HG03521 (cell line): ENCODE results near the gene MIEF1.
A peak's percentile ranks its signal among the peaks of the same experiment; 100 is the strongest.
"Not testable (repeated sequence)": the region's sequence is repeated elsewhere in the genome, so short reads cannot be mapped to it uniquely, and the experiment has no call there.

Experiments
- ATAC-seq: cut with Tn5 transposase; IDR thresholded peaks from one replicate; pipeline ENCODE4 v1.9.1; 2021; ENCODE audit warnings: mild to moderate bottlenecking, moderate library complexity; ENCODE audit not compliant: unreplicated experiment

MIEF1 gene

DNA sequence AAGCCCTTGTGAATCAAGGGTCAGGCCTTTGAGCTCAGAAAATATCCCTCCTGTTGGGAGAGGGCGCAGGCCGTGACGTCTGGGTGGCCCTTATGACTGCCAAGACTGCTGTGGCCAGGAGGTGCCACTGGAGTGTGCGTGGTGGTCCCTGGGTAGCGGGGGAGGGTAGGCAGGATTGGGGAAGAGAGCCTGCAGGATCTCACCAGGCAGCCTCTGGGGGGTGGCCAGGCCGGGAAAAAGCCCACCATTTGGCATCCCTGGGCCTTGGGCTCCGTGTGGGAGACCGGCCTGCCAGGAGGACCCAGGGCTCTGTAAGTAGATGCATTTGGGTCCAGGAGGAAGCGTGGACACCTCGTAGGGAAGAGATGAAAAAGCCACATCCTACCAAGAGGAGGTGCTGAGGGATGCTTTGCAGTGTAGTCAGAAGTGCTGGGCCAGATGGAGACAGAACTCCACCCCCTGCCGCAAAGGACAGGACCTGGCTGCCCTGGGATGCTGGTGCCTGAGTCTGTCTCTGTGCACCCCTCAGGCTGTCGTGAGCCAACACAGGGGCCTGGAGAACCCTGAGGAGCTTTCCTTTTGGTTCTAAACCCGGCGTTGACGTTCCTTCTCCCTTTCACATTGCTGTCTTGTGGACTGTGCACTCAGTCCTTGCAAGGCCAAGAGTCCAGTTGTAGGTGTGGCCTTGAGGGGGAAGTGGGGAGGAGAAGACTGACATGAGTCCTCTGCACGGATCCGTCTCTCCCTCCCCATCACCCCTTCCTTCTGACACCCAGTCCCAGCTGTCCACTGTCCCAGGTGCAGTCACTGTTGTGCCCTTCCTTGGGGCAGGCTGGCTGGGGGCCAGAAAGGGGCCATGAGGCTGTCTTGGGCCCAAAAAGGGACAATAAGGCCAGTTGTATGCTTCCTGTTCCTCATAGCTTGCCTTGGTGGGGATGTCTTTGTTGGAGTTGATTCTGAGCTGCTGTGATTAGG lies 12.7 kb upstream of the MIEF1 start:
- no peak for ATAC-seq

DNA sequence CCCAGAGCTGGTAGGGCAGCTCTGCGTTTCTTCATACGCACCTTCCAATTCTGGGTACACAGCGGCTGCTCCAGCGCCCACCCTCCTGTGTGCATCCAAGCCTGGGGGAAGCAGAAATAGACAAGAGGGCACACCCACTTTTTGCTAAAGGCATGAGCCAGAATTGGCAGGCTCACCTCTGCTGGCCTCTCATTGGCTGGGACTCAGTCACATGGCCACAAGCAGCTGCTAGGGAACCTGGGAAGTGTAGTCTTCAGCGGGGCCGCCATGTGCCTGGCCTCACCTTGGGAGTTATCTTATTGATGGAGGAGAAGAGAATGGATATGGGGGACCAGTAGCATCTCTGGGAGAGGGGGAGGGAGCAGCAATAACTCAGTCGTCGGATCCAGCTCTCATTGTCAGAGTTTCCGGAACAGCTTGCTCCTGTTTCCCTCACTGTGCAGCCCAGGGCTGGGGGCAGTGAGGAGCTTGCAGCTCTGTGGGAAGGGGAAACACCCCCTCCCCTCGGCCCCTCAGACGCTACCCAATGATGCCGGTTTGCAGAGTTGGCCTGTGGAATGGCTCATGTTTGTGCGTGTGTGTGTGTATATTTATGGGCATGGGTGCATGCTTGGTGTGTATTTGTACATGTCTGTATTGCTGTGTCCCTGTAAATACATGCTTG lies 11.8 kb upstream of the MIEF1 start:
- peak; percentile 85 for ATAC-seq

DNA sequence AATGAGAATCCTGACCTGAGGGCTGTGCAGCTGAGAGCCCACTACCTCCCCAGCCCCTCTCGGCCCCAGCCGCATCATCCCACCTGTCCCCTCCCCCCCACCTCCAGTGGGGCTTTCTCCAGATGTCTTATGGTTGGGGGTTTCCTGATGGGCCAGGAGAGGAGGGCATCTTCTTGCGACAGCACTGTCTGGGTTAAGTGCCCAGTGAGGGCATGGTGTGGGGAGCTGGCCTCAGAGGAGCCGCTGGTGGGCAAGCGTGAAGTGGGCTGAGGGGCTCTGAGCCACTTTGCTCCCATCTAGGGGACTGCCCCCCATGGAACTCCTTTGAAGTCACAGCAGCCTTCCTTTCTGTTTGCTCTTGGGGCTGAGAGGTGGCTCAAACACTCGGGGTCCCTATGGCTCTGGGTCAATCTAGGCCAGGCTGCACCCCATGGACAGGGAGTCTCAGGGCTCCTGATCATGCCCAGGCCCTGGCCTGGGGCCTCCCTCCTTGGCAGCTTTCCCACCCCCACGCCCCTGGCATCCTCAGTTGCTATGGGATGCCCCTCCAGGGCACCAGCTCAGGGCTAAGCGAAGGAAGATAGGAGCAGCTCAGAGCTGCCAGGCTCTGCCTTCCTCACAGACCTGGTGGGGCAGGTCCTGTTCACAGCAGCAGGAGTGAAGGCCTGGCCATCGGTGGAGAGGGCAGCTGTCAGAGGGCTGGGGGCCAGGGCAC lies 11.0 kb upstream of the MIEF1 start:
- no peak for ATAC-seq

DNA sequence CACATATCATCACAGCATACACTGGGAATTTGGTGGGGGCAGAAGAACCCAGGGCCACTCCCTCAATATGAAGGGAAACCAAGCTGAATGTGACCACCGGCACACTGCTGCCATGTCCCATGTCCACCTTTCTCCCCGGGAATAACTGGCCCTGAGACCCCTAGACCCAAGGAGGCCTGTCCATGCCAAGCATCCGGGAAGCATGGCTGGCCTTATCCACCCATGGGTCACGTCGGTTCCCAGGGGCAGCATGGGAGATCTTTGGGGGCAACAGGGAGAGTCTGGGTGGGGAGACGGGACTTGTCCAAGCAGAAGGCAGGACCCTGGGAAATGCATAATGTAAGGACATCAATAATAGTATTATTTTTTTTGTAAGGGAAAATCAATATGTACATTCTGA lies 10.4 kb upstream of the MIEF1 start:
- ATAC-seq: no peak

DNA sequence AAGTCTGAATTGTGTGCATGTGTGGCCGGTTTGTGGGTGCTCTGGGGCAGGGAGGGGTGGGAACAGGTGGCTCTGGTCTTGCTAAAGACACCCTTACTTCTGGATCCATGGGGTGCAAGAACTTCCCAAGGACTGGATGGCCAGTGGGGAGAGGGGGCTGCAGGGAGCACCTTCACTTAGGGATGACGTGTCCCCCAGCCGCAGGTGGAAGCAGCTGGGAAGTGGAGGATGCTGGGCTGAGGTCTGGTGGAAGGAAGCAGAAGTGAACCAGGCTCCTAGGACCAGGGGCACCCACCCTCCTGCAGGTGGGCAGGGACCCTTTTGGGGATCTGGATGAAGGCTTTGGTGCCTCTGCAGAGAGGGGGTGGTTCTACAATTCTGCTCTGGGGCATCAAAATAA lies 9.9 kb upstream of the MIEF1 start:
- no peak for ATAC-seq

DNA sequence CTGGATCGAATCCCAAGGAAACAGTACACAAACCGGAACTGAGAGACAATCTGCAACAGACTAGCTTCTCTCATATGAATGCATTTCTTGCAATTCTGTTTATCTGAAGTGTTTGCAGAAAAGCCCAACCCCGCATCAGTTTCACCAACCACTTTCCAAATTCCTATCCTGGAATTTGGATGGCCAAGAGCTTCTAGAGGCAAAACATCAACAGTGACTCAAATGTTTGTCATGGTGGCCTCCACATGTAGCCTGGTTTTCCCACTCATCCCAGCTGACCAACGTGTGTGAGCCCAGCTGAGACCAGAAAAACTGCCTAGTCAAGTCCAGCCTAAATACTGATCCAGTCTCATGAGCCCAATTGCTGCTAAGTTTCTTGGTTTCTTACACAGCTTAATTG lies 8.3 kb upstream of the MIEF1 start:
- no peak for ATAC-seq

DNA sequence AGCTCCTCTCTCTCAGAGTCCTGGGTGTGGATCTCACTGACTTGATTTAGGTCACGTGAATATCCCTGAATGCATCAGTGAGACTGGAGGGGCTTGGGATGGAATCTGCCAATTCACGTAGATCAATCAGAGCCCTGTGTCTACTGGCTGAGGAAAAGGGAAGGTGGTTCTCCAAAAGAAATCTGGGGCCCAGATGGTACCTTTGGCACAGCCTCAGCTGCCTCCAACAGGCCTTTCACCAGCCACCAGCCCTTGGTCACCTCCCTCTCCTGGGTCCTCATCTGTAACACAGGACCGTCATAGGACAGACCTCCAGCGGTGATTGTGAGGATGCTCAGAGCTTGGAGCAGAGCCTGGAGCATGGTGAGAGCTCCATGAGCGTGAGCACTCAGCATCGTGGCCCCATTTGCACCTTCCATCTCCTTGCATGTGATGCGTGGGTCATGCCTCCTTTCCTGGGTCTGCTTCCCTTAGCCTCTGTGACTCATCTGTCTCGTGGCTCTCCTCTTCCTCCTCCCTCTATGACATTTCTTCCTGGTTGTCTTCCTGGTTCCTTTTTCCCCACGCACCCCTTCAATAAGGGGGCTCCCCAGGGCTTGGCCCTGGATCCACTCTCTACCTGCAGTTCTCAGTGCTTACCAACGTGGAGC lies 7.5 kb upstream of the MIEF1 start:
- ATAC-seq: no peak

DNA sequence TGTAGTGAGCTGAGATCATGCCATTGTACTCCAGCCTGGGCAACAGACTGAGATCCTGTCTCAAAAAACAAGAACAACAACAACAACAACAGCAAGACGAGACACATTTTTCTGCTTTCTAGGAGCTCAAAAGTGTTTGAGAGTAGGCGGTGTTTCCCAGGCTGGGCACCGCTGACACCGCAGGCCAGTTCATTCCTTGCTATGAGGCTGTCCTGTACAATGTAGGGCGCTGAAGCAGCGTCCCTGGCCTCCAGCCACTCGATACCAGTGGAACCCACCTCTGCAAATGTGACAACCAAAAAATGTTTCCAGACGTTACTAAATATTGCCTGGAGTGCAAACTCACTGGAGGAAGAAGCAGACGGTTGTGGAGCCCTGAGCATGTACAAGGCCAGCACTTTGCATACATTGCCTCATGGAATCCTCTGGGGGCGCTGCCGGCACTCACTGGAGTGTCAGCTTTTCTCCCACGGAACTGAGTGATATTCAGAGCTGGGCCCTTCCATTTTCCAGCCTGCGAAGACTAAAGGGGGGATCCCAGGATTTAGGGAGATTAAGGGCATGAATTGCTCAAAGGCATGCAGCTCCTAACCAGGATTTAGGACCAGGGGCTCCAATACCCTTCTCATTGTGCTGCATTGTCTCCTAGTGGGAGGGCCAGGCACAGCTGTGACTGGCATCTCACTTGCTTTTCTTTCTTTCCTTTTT lies 5.8 kb upstream of the MIEF1 start:
- ATAC-seq: no peak

DNA sequence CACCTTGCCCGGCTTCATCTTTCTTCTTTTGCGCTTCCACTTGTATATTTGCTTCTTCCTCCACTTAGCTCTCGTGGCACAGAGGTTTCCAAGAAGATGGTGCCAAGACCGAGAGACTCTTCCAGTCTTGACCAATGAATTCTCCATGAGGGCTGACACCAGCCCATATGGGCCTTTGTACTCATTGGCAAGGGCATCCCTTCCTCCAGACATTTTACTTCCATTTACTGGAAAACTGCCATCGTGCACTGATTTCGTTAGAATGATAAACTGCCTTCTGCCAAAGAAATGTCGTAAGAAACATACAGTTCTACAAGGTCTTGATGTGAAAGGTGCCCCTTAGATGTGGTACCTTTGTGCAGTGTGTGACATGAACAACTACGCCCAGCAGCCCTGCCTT lies 4.7 kb upstream of the MIEF1 start:
- ATAC-seq: no peak

DNA sequence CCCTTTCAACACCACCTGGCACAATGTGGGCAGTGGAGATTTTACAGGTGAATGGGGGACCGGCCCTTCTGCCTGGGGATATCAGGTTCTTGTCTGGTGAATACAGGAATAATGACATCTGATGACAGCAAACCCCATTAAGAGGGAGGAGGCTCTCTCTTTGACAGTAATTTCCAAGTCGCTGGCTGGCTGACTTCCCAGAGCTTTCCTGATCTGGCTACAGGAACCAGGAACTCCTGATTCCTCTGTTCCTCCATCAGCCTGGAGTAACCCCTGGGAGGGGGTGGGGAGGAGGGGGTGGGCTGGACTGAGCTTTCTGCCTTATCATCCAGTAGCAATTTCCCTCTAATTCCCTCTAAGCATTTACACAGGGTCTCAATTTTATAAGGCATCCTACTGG lies 3.7 kb upstream of the MIEF1 start:
- ATAC-seq: no peak

DNA sequence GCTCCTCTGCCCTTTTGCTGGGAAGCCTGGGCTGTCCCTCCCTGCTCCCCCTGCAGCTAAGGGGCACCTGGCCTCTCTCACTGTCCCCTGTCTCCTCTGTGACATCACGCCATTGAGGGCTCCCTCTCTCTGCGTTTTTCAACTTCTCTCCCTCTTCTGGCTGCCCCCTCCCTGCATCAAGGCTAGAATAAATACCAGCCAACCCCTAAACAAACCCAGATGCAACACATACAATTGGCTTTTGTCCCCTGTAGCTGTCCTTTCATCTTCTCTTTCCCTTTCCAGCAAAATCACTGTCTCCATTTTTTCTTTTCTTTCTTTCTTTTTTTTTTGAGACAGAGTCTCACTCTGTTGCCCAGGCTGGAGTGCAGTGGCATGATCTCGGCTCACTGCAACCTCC lies 3.3 kb upstream of the MIEF1 start:
- no peak for ATAC-seq

DNA sequence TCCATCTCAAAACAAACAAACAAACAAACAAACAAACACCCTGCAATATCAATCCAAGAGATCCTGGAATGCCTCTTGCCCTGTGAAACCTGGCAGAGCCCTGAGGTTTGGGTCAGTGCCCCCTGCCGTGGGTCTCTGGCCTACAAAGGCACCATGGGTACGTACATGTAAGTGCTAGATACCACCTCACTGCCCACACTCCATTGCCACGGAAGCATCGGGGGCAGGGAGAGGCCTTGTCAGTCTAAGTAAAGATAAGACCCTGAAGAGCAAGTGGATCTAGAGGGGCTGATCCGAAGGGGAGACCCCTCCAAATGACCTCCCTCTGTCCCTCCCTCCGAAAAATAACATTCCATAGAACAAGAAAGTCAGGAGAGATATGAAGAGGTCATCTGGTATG lies 2.0 kb upstream of the MIEF1 start:
- ATAC-seq: no peak

DNA sequence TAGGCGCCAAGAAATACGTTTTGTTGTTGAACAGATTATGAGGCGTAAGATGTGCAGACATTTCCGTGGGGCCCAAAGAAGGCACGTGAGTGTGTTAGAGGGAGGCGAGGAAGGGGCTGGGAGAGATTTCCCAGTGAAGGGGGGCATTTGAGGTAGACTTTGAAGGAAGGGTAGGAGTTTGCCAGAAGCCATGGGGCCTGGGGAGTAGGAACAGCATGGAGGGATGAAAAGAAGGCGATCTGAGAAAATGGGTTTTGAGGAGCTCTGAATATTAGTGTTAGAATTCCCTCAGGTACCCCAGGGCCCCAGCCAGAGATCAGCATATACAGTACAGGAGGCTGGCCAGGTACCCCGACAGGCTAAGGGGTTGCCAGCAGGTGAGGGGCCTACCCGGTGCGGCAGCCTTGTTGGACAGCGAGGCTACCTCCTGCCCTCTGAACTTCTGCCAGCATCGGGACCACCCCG lies 414 bp upstream of the MIEF1 start:
- no peak for ATAC-seq

DNA sequence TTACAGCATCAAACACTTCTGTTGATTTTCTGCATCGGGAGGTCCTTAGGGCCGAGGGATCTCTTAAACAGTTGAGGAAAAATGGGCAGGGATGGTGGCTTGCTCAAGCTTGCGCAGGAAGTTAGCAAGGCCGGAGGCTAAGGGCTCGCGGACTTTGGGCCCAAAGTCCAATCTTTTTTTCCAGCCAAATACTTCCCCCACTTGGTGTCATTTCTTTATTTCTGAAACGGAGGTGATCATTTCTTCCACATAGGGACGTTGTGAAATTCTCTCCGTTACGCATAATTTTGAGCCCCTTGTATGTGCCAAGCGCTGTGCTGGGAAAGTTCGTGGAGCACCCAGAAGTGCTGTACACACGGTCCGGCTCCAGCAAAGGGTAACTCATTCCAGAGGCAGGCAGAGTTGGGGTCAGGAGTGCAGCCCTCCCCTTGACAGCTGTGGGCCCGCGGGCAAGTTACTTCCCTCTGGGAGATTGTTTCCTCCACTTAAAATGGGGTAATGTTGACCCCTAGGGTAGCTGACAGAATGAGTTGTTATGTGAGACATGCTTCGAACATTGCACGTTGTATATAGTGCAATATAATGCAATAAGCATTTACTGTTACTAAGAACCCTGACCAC lies 809 bp downstream of the MIEF1 start:
- no peak for ATAC-seq

DNA sequence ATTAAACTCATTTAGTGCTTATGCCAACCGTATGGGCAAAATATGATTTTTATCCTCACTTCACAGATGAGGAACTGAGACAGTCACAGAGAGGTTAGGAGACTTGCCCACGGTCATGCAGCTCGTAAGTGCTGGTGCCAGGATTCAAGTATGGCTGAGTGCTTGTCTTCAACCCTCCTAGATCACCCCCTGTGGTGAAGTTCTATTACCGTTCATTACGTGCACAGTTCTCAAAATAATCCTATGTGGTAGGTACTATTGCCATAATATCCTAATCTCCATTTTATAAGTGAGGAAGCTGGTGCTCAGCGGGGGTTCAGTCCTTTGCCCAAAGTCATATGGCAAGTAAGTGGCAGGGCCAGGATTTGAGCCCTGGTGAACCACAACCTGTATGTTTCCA lies 1.5 kb downstream of the MIEF1 start:
- no peak for ATAC-seq

DNA sequence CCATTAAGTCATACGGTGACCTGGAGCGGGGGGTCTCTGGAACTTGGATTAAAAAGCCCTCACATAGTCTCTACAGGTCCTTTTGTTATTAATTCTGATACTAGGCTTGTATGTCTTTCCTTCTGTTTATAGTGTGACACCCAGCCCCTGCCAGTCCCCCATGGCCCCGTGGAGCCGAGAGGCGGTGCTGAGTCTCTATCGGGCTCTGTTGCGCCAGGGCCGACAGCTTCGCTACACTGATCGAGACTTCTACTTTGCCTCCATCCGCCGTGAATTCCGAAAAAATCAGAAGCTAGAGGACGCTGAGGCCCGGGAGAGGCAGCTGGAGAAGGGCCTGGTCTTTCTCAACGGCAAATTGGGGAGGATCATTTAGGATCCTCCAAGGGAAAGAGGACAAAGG lies 2.0 kb downstream of the MIEF1 start:
- ATAC-seq: no peak

DNA sequence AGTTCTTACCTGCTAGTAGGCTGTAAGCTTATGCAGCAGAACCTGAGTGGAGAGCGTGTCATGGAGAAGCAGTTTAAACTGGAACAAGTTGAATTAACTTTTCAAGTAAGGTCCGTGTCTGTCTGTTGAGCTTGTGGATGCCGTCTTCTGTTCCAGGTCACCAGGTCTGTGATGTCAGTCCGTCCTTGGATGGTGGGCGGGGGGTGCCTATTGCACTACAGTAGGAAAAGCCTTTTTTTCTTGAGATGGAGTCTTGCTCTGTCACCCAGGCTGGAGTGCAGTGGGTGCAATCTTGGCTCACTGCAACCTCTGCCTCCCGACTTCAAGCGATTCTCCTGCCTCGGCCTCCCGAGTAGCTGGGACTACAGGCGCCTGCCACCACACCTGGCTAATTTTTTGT lies 4.9 kb downstream of the MIEF1 start:
- not testable (repeated sequence) for ATAC-seq

DNA sequence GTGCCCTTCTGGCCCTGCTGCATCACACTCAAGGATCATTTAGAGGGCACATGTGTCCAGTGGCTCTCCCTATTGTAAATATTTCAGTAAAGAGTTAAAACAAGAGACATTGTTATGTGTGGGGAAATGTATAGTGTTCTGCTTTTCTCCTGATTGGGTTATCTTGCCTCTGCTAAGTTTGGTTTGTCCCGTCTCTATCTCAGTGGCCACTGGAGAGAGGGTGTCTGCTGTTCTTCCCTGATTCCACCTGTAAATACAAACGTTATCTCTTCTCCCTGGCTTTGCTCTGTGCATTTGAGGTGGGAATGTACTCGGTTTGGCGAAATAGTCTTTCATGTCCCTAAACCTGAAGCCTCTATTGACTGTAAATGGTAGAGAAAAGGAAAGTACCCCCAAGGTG lies 6.3 kb downstream of the MIEF1 start:
- ATAC-seq: no peak

DNA sequence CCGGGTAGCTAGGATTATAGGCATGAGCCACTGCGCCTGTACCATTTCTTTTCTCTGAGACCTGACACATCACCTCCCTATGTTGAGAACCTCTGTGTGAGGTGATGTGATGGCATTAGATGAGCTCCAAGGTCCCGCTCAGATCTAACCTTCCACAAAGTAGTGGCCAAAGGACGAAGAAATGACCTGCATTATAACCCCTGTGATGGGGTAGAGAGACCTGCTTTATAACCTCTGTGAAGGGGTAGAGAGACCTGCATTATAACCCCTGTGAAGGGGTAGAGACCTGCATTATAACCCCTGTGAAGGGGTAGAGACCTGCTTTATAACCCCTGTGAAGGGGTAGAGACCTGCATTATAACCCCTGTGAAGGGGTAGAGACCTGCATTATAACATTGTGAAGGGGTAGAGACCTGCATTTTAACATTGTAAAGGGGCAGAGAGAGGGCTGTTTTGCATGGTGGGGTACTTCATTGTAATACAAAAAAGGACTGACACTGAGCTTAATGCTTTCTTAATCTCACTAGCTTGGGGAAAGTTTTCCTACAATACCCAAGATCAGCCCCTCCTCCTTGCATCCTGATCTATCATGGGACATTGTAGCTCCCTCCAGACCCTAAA lies 8.5 kb downstream of the MIEF1 start:
- ATAC-seq: no peak

DNA sequence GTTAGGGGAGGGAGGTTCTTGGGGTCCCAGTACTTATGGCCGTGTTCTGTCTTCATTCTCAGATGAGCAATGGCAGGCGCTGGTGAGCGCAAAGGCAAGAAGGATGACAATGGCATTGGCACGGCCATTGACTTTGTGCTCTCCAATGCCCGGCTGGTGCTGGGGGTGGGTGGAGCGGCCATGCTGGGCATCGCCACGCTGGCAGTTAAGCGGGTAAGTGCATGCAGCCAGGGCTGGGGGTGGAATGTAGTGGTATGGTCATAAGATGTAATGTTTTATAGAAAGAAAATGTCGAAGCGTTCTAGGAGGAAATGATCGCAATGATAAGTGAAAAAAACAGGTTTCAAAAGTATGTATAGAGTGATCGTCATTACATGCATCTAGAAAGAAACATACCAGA lies 9.1 kb downstream of the MIEF1 start:
- ATAC-seq: no peak
